Measurements from ENCODE around the gene EHD3. TPM values are rescaled to one million over a fixed set of nuclear protein-coding genes. Genes with fewer than 3 reads are reported as not detected.

EHD3 gene
- total and polyA plus RNA-seq, 7 donors = 0.73 to 5.2 (median 1.8) TPM

- Histone ChIP-seq H3K27ac (no peak overlapping the region), H3K9me3 (no peaks in the 10 kb centered on the region), H3K27me3 (ENCODE audit: insufficient read depth in 3 of 3, low read length in 2 of 3) (no peaks in the 10 kb centered on the region), H3K36me3 (ENCODE audit: insufficient read depth in 1 of 2, low read depth in 1 of 2) (no peaks in the 10 kb centered on the region), H3K4me3 (no peak overlapping the region), H3K4me1 (no peaks in the 10 kb centered on the region)
- no peak for TF ChIP-seq CTCF (IDR thresholded peaks at IDR 0.05)
- WGBS, 3 donors = 73 to 81% (median 77%) methylated on average over 9 of the region's 9 CpGs
- ATAC-seq = no peak
- intact Hi-C loops (cut with DNase I) = no loop called here
- DNase-seq = no peak
These were observed 28.8 kb upstream of the EHD3 start for GRCh38 chr2:31205186-31205585.

GRCh38 chr2:31205613-31206012 lies 28.3 kb upstream of the EHD3 start:
- Histone ChIP-seq H3K36me3 (ENCODE audit: insufficient read depth in 1 of 2, low read depth in 1 of 2) (no peaks in the 10 kb centered on the region), H3K27me3 (ENCODE audit: insufficient read depth in 3 of 3, low read length in 2 of 3) (no peaks in the 10 kb centered on the region), H3K4me3 (no peak overlapping the region), H3K27ac (no peak overlapping the region), H3K4me1 (no peaks in the 10 kb centered on the region), H3K9me3 (no peaks in the 10 kb centered on the region)
- DNase-seq (no peak), ATAC-seq (no peak)
- intact Hi-C loops (cut with DNase I) = no loop called here
- 74 to 97% (median 81%) methylated on average over 3 of the region's 3 CpGs for WGBS, 3 donors
- TF ChIP-seq CTCF (IDR thresholded peaks at IDR 0.05) = no peak

- Histone ChIP-seq H3K36me3 (ENCODE audit: insufficient read depth in 1 of 2, low read depth in 1 of 2) (no peaks in the 10 kb centered on the region), H3K27me3 (ENCODE audit: insufficient read depth in 3 of 3, low read length in 2 of 3) (no peaks in the 10 kb centered on the region), H3K9me3 (no peaks in the 10 kb centered on the region), H3K4me1 (no peaks in the 10 kb centered on the region), H3K4me3 (no peak overlapping the region), H3K27ac (no peak overlapping the region)
- ATAC-seq (no peak), DNase-seq (no peak)
- no peak for TF ChIP-seq CTCF (IDR thresholded peaks at IDR 0.05)
- WGBS, 3 donors = 41 to 59% (median 47%) methylated on average over 2 of the region's 2 CpGs
- intact Hi-C loops (cut with DNase I) = no loop called here
These were observed 26.2 kb upstream of the EHD3 start for GRCh38 chr2:31207790-31208189.

GRCh38 chr2:31208240-31208639 lies 25.7 kb upstream of the EHD3 start:
- H3K4me3 ChIP-seq = no peak overlapping the region
- H3K27me3 ChIP-seq (ENCODE audit: insufficient read depth in 3 of 3, low read length in 2 of 3) = no peaks in the 10 kb centered on the region
- no peak overlapping the region for H3K27ac ChIP-seq
- H3K9me3 ChIP-seq = no peaks in the 10 kb centered on the region
- WGBS, 3 donors = 94 to 97% (median 97%) methylated on average over 1 of the region's 1 CpG
- H3K4me1 ChIP-seq = no peaks in the 10 kb centered on the region
- no peak for ATAC-seq
- no peak for TF ChIP-seq CTCF (IDR thresholded peaks at IDR 0.05)
- no peaks in the 10 kb centered on the region for H3K36me3 ChIP-seq (ENCODE audit: insufficient read depth in 1 of 2, low read depth in 1 of 2)
- no peak for DNase-seq
- intact Hi-C loops (cut with DNase I) = no loop called here

Data from psoas muscle (tissue), 8 donors.